CD4-positive, alpha-beta T cell (primary cell): ENCODE measurements around the gene BCAS1. TPM values are rescaled to one million over a fixed set of nuclear protein-coding genes. Genes with fewer than 3 reads are reported as not detected.

Experiments
- ATAC-seq: fragments of 200-7000 bp; cut with Tn5 transposase; one replicate; pipeline ENCODE4 v1.10.0; 2022; ENCODE audit warnings: mild to moderate bottlenecking; ENCODE audit not compliant: poor library complexity
- CTCF ChIA-PET: fragments of 350-600 bp; sonication (Branson Sonifier 250); formaldehyde crosslinking; loops from one replicate; lab custom pipeline; 2021; ENCODE audit warnings: antibody characterized with exemption, inconsistent platforms; lab: Charles Lee
- POLR2A ChIA-PET: fragments of 350-600 bp; sonication (Branson Sonifier 250); formaldehyde crosslinking; loops from one replicate; lab custom pipeline; 2021; ENCODE audit warnings: antibody characterized with exemption, inconsistent platforms; lab: Charles Lee
- DNase-seq, 14 experiments: peaks; one replicate each; pipeline ENCODE4 v3.0.0-alpha.2; 2013 to 2020; ENCODE audit warnings: mixed read lengths in 2 of 14
- H3K27ac ChIP-seq, 2 donors: one replicate each; pipeline versions ENCODE4 v1.5.1 to v1.7.0; 2013; ENCODE audit warnings: low read length in 2 of 2, low read depth in 1 of 2, mild to moderate bottlenecking in 1 of 2
- H3K27me3 ChIP-seq, 2 experiments: 1 replicate in 1 of 2; 2 replicates in 1 of 2; pipeline versions ENCODE4 v1.6.1 to v1.7.0; 2013; ENCODE audit warnings: low read length in 2 of 2, control low read depth in 1 of 2, mild to moderate bottlenecking in 1 of 2, moderate library complexity in 1 of 2; ENCODE audit not compliant: insufficient read depth in 2 of 2, control insufficient read depth in 1 of 2
- H3K36me3 ChIP-seq: one replicate; pipeline ENCODE4 v1.6.1; 2013; ENCODE audit warnings: low read length, control low read depth; ENCODE audit not compliant: insufficient read depth
- H3K4me1 ChIP-seq: one replicate; pipeline ENCODE4 v1.6.1; 2013; ENCODE audit warnings: low read length, control low read depth; ENCODE audit not compliant: insufficient read depth
- H3K4me3 ChIP-seq: one replicate; pipeline ENCODE4 v1.5.1; 2013; ENCODE audit warnings: mild to moderate bottlenecking, low read length, moderate library complexity
- H3K9me3 ChIP-seq, 2 experiments: 1 replicate in 1 of 2; 2 replicates in 1 of 2; pipeline versions ENCODE4 v1.6.1 to v1.7.0; 2013; ENCODE audit warnings: low read length in 2 of 2, mild to moderate bottlenecking in 2 of 2, control low read depth in 1 of 2, moderate library complexity in 1 of 2; ENCODE audit not compliant: control insufficient read depth in 1 of 2, insufficient read depth in 1 of 2
- H3K27ac Mint-ChIP-seq: one replicate; pipeline ENCODE4 v1.8.0; 2020; ENCODE audit warnings: mixed read lengths
- H3K27me3 Mint-ChIP-seq: one replicate; pipeline ENCODE4 v1.8.0; 2021; ENCODE audit warnings: mixed read lengths
- H3K36me3 Mint-ChIP-seq: one replicate; pipeline ENCODE4 v1.8.0; 2021; ENCODE audit warnings: low read depth, mixed read lengths
- H3K4me1 Mint-ChIP-seq: one replicate; pipeline ENCODE4 v1.8.0; 2021; ENCODE audit warnings: low read depth, mixed read lengths
- H3K4me3 Mint-ChIP-seq: one replicate; pipeline ENCODE4 v1.8.0; 2020; ENCODE audit warnings: mild to moderate bottlenecking, mixed read lengths
- H3K9me3 Mint-ChIP-seq: one replicate; pipeline ENCODE4 v1.8.0; 2020; ENCODE audit warnings: mixed read lengths
- CTCF ChIP-seq: fragments of 200-600 bp; IDR thresholded peaks from one replicate; pipeline ENCODE4 v1.8.0; 2022; ENCODE audit warnings: antibody characterized with exemption, mild to moderate bottlenecking
- intact Hi-C, 2 experiments: fragments of 100-400 bp; cut with DNase I in 1 of 2; cut with micrococcal nuclease in 1 of 2; formaldehyde crosslinking; loops; one replicate each; pipeline versions ENCODE4 v1.15.1 to v1.9.0; 2023 to 2025; cut with DNase I, micrococcal nuclease
- total RNA-seq, 174 experiments: library from RNA in 2 of 174; stranded (reverse) in 2 of 174; gene quantifications; one replicate each; pipeline ENCODE4 v1.2.3 and lab custom pipeline; 2021 to 2026

BCAS1 gene
- total RNA-seq, 2 experiments from 2014 or later: 0.20 to 0.27 TPM

- no peaks in the 10 kb centered on the region for H3K36me3 ChIP-seq
- Mint-ChIP-seq H3K36me3 (no peaks in the 10 kb centered on the region), H3K4me1 (no peaks in the 10 kb centered on the region), H3K9me3 (no peaks in the 10 kb centered on the region), H3K4me3 (no peak overlapping the region), H3K27me3 (no peaks in the 10 kb centered on the region), H3K27ac (no peak overlapping the region)
- TF ChIP-seq CTCF: no peak
- intact Hi-C loops: no loop called here
- ChIA-PET CTCF (interaction anchor here (1.3 kb wide), 1 partner anchor 23 kb away, joined by 3 read pairs; no protein-coding TSS in a partner anchor), POLR2A (no interaction called here)
- peaks cover 0 to 2% of the 10 kb centered on the region in 2 experiments for H3K9me3 ChIP-seq
- no peaks in the 10 kb centered on the region for H3K4me1 ChIP-seq
- no peak overlapping the region for H3K27ac ChIP-seq
- no peak for ATAC-seq
- no peak overlapping the region for H3K4me3 ChIP-seq
- no peak for DNase-seq
- peaks cover 0 to 4% of the 10 kb centered on the region in 2 experiments for H3K27me3 ChIP-seq
Measured at GRCh38 chr20:53958260-53958659, 112.1 kb downstream of the BCAS1 start.

- H3K9me3 ChIP-seq: peaks cover 4 to 6% of the 10 kb centered on the region in 2 experiments
- no peak overlapping the region for H3K27ac ChIP-seq
- Mint-ChIP-seq H3K36me3 (no peaks in the 10 kb centered on the region), H3K9me3 (no peaks in the 10 kb centered on the region), H3K4me1 (no peaks in the 10 kb centered on the region), H3K27ac (no peak overlapping the region), H3K27me3 (no peaks in the 10 kb centered on the region), H3K4me3 (no peak overlapping the region)
- CTCF ChIA-PET: interaction anchor here (1.3 to 2.7 kb wide), 2 partner anchors 18 to 22 kb away, joined by 3 to 6 read pairs; no protein-coding TSS in a partner anchor
- POLR2A ChIA-PET: no interaction called here
- H3K27me3 ChIP-seq: peaks cover 0 to 4% of the 10 kb centered on the region in 2 experiments
- H3K36me3 ChIP-seq: no peaks in the 10 kb centered on the region
- DNase-seq: no peak
- H3K4me3 ChIP-seq: no peak overlapping the region
- no peaks in the 10 kb centered on the region for H3K4me1 ChIP-seq
- intact Hi-C loops: loop anchor here in 1 of 2 experiments (1.0 kb wide), 1 partner anchor 17 kb away; no protein-coding TSS in a partner anchor
- ATAC-seq: no peak
- no peak for TF ChIP-seq CTCF
Measured at GRCh38 chr20:53957451-53958172, 112.8 kb downstream of the BCAS1 start.

GRCh38 chr20:53956013-53956715 is 114.2 kb downstream of the BCAS1 start:
- H3K36me3 ChIP-seq: no peaks in the 10 kb centered on the region
- intact Hi-C loops: no loop called here
- Mint-ChIP-seq H3K4me3 (no peak overlapping the region), H3K9me3 (no peaks in the 10 kb centered on the region), H3K4me1 (no peaks in the 10 kb centered on the region), H3K27me3 (no peaks in the 10 kb centered on the region), H3K36me3 (no peaks in the 10 kb centered on the region), H3K27ac (no peak overlapping the region)
- ATAC-seq: no peak
- H3K4me3 ChIP-seq: no peak overlapping the region
- POLR2A ChIA-PET: interaction anchor here (0.6 kb wide), 1 partner anchor 74 kb away, joined by 3 read pairs; no protein-coding TSS in a partner anchor
- no peak for DNase-seq
- no peak for TF ChIP-seq CTCF
- no peaks in the 10 kb centered on the region for H3K4me1 ChIP-seq
- no peaks in the 10 kb centered on the region for H3K27me3 ChIP-seq
- peaks cover 4 to 10% of the 10 kb centered on the region in 2 experiments for H3K9me3 ChIP-seq
- CTCF ChIA-PET: interaction anchor here (2.7 kb wide), 1 partner anchor 16 kb away, joined by 6 read pairs; no protein-coding TSS in a partner anchor
- no peak overlapping the region for H3K27ac ChIP-seq
